Gastrocnemius medialis (tissue), 4 donors: ENCODE measurements around the gene MFN1.
A peak's percentile ranks its signal among the peaks of the same experiment; 100 is the strongest.

Experiments used
- CTCF ChIP-seq, 5 experiments: fragments of 450-650 bp in 3 of 5; fragments of 200-600 bp in 2 of 5; sonication (generic) in 2 of 5; IDR thresholded peaks in 4 of 5; conservative IDR thresholded peaks in 1 of 5; 1 replicate in 4 of 5; 2 replicates in 1 of 5; pipeline ENCODE4 v1.5.1; 2016 to 2019; ENCODE audit warnings: antibody characterized with exemption in 5 of 5, mild to moderate bottlenecking in 3 of 5, moderate library complexity in 3 of 5
- POLR2A ChIP-seq, 2 donors: fragments of 450-650 bp; IDR thresholded peaks; one replicate each; pipeline ENCODE4 v1.6.1; 2017; ENCODE audit warnings: antibody characterized with exemption in 2 of 2, mild to moderate bottlenecking in 2 of 2, moderate library complexity in 2 of 2

- TF ChIP-seq CTCF (IDR thresholded peaks at IDR 0.05 in 4 of 5, conservative IDR thresholded peaks at IDR 0.05 in 1 of 5) = no peak
- peak in 1 of 2 donors; percentile 8 for TF ChIP-seq POLR2A (IDR thresholded peaks at IDR 0.05)
These were observed 24.1 kb upstream of the MFN1 start for GRCh38 chr3:179323197-179324110.
